Muscle of back (tissue), 11 donors: ENCODE measurements around the gene CNOT3. TPM values are rescaled to one million over a fixed set of nuclear protein-coding genes. Genes with fewer than 3 reads are reported as not detected.
"Not testable (repeated sequence)": the region's sequence is repeated elsewhere in the genome, so short reads cannot be mapped to it uniquely, and the experiment has no call there.

Source experiments
- DNase-seq, 3 donors: peaks; one replicate each; pipeline versions ENCODE4 v3.0.0 to v3.0.0-alpha.2; 2013
- polyA plus RNA-seq, 10 donors: library from polyadenylated mRNA; unstranded; fragments of 120-200 nt; gene quantifications; one replicate each; pipeline ENCODE4 v1.2.1, GENCODE V29; 2013; ENCODE audit not compliant: insufficient read length in 10 of 10

CNOT3 gene
- polyA plus RNA-seq, 10 donors, result 30.0 to 46.6 (median 35.3) TPM

DNA sequence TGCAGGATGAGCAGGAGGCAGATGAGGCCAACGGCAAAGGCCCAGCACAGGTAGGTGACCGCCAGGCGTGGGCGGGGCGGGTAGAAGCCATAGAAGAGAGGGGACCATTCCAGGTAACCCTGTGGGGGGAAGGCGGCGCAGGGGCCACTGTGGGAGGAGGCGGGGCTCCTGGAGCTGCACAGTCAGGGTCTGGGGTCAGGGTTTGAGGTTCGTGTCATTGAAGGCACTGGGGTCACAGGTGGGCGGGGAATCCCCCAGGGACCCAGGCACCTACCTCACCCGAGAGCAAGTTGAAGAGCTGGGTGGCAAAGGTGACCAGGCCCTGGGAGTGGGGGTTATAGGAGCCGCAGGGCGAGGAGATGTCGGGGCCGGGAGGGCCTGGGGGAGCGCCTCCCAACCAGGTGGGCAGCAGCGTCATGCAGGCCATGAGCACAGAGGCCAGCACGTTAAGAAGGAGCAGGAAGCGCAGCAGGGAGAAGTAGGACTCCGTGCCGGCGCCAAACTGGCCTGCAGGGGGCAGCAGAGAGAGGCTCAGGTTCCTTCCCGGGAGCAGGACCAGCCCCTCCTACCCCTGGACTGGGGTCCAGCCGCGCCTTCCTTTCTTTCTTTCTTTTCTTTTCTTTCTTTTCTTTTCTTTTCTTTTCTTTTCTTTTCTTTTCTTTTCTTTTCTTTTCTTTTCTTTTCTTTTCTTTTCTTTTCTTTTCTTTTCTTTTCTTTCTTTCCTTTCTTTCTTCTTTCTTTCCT lies 30.8 kb downstream of the CNOT3 start:
- peak; percentile 80 to 94 (median 92) for DNase-seq

DNA sequence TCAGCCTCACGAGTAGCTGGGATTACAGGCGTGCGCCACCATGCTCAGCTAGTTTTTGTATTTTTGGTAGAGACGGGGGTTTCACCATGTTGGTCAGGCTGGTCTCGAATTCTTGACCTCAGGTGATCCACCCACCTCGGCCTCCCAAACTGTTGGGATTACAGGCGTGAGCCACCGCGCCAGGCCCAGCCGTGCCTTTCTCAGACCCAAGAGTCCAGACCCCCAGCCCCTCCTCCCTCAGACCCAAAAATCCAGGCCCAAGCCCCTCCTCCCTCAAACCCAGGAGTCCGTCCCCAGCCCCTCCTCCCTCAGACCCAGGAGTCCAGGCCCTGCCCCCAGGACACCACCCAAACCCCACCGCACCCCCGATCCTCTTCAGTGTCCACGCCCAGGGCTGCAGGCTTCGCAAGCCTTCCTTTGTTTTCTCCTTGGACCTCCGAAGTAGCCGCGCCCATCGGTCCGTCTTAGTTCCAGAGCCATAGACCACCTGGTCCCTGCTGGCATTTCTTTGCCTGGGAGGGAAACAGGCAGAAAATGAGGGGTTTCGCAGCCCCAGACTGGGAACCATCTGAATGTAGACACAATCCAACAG lies 31.7 kb downstream of the CNOT3 start:
- DNase-seq, result no peak

DNA sequence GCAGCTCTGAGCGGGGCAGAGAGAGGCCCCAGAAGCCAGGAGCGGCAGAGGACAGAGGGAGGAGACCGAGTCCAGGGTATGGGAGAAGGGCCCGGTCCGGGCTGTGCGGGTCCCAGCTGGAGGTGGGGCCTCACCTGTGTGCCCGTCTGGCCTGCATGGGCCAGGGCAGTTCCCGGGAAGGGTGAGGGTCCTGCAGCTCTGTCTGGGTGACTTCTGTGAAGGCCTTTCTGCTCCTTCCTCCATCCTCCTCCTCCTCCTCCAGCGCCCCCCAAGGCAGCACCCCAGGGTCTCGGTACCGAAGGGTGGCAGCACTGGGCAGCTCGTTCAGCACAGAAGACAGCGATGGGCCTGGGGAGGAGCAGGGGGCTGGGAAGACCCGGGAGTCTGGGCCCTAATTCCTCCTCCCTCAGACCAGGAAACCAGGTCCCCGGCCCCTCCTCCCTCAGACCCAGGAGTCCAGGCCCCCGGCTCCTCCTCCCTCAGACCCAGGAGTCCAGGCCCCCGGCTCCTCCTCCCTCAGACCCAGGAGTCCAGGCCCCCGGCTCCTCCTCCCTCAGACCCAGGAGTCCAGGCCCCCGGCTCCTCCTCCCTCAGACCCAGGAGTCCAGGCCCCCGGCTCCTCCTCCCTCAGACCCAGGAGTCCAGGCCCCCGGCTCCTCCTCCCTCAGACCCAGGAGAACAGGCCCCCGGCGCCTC lies 34.3 kb downstream of the CNOT3 start:
- peak in 1 of 3 donors; percentile 3 for DNase-seq

- DNase-seq, result peak in 1 of 3 donors; percentile 51
Observed at GRCh38 chr19:54172471-54173358, 35.2 kb downstream of the CNOT3 start, which contains the start of gene TMC4. Gene TMC4, minus strand, starts transcription at chr19:54173160. Its CDS starts 43 bp downstream, at chr19:54173117.

DNA sequence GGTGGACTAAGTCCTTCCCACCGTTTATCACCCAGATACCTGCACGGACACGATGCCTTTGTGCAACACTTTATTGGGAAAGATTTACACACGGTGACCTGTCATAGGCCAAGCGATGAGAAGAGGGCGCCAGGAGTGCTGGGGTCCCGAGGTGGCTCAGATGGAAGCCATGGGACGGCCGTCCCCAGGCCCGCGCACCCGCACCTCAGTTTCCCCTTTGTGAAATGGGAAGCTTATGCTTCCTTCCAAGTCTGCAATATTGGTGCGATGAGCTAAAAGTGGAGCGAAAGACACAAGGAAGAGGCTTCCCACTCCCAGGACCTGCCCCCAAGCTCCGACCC lies 35.8 kb downstream of the CNOT3 start:
- DNase-seq, result no peak

DNA sequence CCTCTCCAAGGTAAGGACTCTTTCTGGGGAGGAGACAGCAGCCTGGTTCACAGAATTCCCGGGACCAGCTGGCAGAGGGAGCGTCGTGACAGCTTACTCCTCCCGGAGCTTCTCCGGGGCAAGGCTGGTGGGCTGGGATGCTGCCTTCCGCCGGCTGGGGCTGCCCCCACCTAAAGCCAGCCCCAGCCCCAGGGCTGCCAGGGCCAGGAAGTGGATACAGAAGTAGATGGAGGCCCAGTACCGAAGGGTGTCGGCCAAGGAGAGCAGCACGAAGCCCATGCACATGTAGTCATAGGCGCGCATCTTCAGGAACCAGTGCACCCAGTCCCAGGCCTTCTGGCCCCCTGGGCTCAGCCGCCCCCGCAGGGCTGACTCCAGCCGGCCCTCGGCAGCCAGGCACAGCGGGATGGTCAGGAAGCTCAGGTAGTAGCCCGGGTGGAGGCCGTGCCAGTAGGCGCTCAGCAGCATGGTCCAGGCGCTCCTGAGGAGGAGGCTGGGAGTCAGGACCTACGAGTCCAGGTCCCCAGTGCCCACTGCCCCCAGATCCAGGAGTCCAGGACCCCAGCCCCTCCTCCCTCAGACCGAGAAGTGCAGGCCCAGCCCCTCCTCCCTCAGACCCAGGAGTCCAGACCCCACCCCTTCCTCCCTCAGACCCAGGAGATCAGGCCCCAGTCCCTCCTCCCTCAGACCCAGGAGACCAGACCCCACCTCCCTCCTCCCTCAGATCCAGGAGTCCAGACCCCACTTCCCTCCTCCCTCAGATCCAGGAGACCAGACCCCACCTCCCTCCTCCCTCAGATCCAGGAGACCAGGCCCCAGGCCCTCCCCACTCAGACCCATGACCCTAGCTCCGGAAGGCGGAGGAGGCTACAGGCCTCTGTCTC lies 36.6 kb downstream of the CNOT3 start:
- peak in 1 of 3 donors; percentile 8 for DNase-seq

DNA sequence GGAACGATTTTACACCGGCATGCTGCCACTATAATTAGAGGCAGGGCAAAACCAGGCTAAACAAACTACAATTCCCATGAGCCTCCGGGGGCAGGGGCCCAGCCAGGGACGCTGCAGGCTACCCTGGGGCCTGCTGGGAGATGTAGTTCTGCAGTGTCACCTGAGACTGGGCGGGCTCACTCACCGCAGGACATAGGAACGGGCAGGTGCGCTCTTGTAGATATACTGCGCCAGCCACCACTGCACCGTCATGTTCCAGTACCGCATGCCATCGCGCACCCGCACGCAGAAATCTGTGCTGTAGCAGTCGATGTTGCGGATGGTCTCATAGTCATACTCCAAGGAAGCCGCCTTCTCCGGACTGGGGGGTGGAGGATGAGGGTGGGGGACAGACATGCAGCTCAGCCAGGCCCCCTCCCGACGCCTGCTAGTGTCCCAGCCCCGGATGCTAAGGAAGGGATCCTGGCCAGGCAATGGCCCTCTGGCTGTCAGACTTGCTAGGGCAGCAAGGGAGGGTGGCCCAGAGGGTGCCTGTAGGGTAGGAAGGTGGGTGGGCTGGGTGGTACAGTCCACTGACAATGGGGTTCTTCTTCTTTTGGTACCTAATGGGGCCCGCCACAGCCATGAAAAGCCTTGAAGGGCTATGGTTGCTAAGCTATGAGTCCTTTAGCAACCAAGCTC lies 41.2 kb downstream of the CNOT3 start:
- DNase-seq, result peak in 1 of 3 donors; percentile 46

- no peak for DNase-seq
Observed at GRCh38 chr19:54179262-54179852, 41.8 kb downstream of the CNOT3 start.

DNA sequence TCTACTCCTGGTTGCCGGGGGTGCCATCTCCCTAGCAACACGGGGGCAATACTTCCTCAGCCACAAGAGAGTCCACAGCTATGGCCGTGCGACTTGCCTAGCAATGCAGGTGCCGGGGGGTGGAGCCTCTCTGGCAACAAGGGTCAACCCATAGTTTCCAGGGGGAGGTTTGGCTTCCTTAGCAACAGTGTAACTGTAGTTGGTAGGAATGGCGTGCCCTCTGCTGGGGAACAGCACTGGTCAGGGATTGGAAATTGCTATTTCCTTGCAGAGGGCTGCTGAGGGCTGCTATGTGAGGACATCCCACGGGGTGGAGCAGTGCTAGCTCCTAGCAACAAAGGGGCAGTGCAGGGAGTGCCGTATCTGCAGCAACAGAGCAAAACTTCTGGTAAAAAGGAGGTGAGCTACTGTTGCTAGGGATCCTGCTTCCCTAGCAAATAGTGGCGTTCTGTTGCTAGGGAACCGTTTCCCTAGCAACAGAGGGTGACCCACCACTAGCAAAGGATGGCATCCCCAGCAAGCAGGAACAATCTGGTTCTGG lies 42.4 kb downstream of the CNOT3 start:
- peak; percentile 13 to 68 (median 47) for DNase-seq

DNA sequence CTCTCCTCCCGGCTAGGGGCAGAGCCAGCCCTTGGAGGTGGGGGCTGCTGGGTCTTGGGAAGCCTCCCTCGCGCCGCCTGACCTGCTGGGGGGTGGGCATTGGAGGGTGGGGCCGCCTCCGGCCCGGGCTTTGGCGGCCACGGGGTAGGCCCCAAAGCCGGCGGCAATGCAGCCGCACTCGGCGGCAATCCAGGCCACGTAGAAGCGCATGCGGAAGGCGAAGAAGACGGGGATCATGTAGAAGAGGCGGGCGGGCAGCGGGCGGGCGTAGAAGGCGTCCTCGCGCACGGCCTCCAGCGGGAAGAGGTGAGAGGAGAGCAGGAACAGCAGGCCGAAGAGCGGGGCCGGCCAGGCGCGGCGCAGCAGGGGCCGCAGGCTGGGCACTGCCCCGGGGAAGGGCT lies 43.1 kb downstream of the CNOT3 start:
- DNase-seq, result no peak

GRCh38 chr19:54181894-54182293 lies 44.3 kb downstream of the CNOT3 start:
- DNase-seq, result not testable (repeated sequence)

- no peak for DNase-seq
Observed at GRCh38 chr19:54183431-54183830, 45.9 kb downstream of the CNOT3 start.

- no peak for DNase-seq
Observed at GRCh38 chr19:54186351-54186750, 48.8 kb downstream of the CNOT3 start.

DNA sequence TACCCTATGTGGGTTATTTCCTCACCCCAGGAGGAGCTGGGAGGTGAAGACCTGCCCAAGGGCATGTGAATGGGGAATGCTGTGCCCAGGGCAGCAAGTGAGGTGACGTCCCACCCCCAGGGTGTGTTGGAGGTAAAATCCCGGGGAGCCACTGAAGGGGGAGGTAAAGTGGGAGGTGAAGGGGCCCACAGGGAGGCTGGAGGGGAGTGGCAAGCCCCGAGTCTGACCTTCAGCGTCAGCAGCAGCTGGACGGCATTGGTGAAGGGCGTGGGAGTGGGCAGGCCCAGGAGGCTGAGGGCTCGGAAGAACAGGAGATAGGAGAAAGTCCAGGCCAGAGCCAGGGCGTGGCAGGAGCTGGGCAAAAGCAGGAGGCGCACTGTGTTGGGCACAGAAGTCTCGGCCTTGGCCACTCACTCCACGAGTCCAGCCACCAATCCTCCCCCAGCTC lies 49.4 kb downstream of the CNOT3 start:
- DNase-seq, result no peak

GRCh38 chr19:54188215-54188871 lies 50.8 kb downstream of the CNOT3 start:
- no peak for DNase-seq

GRCh38 chr19:54189145-54189734 lies 51.7 kb downstream of the CNOT3 start, which contains the start of gene MBOAT7:
Gene MBOAT7, minus strand, starts transcription at chr19:54189580. Its CDS starts 1,072 bp downstream, at chr19:54188508.
- DNase-seq, result no peak

- DNase-seq, result peak; percentile 100
Observed at GRCh38 chr19:54189735-54190502, 52.4 kb downstream of the CNOT3 start.
